A549 (cell line): ENCODE data around the gene CDC42.

Experiments
- BCL3 ChIP-seq: fragments of >200 bp; sonication (Bioruptor Twin); formaldehyde crosslinking; IDR thresholded peaks from 3 replicates; pipeline ENCODE4 v1.6.1; 2016
- CTCF ChIP-seq: fragments of >200 bp; sonication (Bioruptor Twin); formaldehyde crosslinking; IDR thresholded peaks from 3 replicates; pipeline ENCODE4 v1.5.1; 2016
- EP300 ChIP-seq, 2 experiments: fragments of >200 bp; sonication (Bioruptor Twin); formaldehyde crosslinking; IDR thresholded peaks; 2 replicates in 1 of 2; 3 replicates in 1 of 2; pipeline ENCODE4 v1.6.1; 2016 to 2017
- REST ChIP-seq: fragments of 200-600 bp; sonication (generic); IDR thresholded peaks from 2 replicates; pipeline ENCODE4 v1.6.1; 2016; ENCODE audit warnings: antibody characterized with exemption, mild to moderate bottlenecking, moderate library complexity
- USF2 ChIP-seq: fragments of 450-650 bp; IDR thresholded peaks from 2 replicates; pipeline ENCODE4 v1.6.1; 2014; ENCODE audit warnings: antibody characterized with exemption

- TF ChIP-seq USF2 (no peak), CTCF (no peak), BCL3 (no peak), EP300 (IDR thresholded peaks at IDR 0.05) (no peak), REST (no peak)
These were observed 12.3 kb upstream of the CDC42 start for GRCh38 chr1:22040286-22040623.
